GF-D8 (cell line): ENCODE results near the gene EVA1A.

Experiments
- DNase-seq: peaks from one replicate; lab custom pipeline; 2025; lab: John Stamatoyannopoulos, UW

EVA1A gene, protein sequence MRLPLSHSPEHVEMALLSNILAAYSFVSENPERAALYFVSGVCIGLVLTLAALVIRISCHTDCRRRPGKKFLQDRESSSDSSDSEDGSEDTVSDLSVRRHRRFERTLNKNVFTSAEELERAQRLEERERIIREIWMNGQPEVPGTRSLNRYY

DNA sequence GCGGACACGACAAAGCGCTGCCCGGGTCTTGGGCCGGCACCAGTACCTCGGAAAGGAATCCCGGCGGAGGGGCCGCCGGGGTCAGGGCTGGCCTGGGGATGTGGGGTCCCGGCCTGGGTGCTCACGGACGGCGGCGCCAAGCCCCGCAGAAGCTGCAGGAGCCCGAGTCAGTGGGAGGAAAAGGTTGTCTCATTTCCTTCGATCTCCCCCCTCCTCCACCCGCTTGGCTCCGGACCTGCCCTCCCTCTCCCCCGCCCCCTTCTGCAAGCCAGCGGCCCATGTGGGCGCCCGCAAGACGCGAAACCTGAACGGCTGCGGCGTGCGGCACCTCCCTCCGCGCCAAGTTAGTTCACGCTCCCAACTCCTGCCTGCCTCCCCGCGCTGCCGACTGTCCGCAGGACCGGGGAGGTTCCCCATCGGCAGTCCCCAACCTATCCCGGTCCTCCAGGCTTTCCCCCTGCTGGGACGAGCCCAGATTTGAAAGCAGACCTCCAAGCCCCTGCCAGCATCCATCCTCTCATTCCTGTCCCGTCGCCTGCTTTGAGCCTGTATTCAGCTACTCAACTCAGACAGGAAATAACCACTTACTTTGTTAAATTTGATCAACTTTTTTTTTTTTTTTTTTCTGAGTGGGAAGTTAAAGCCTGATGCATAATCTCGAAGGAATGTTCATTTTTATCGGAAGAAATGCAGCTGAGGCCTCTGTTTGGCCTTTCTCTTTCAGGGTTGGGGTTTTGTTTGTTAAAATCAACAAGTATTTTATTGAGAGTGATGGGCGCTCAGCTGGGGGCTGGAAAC, at the start of gene EVA1A:
EVA1A (minus strand) TSS at position 172 of the 798 bp plus-strand sequence. CDS start 42,799 bp downstream, outside the sequence.
- no peak for DNase-seq

DNA sequence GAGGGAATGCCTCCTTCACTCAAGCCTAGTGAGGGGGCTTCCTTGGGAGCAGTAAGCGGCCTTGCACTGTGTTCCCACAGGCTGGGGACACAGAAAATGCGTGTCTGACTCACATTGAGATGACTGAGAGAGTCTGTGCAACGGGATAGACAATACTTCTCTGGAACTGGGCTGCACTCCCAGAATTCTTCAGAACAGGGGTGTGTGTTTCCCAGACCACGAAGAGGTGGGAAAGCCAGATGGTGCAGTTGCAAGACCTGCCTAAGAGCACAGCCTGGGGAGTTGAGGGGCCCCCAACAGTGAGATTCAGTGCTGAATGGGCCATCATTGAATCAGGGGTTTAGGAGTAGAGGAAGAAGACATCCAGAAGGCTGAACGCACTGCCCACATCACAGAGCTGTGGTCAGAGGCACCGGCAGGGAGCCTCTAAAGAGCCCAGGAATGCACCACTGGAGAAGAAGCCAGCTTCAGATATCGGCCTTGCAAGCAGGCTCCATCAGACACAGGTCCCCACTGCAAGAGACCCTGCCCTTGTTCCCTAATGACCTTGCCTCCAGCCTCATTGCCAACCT, 49.3 kb upstream of the EVA1A start:
- no peak for DNase-seq

DNA sequence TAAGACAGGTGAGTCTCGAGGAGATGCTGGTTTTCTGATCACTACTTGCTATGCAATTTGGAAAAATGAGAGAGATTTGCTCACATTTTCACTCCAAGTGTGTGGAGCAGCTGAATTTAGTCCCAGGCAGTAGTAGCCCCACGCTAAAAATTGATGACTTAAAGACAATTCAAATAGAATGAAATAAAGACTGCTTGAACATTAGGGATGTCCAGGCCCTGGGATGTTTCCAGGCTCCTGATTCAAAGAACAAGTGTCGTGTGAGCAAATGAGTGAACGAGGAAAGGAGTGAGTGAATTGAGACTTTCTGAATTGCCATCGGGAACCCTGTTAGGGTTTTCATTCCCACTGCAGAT, 48.6 kb upstream of the EVA1A start:
- no peak for DNase-seq

DNA sequence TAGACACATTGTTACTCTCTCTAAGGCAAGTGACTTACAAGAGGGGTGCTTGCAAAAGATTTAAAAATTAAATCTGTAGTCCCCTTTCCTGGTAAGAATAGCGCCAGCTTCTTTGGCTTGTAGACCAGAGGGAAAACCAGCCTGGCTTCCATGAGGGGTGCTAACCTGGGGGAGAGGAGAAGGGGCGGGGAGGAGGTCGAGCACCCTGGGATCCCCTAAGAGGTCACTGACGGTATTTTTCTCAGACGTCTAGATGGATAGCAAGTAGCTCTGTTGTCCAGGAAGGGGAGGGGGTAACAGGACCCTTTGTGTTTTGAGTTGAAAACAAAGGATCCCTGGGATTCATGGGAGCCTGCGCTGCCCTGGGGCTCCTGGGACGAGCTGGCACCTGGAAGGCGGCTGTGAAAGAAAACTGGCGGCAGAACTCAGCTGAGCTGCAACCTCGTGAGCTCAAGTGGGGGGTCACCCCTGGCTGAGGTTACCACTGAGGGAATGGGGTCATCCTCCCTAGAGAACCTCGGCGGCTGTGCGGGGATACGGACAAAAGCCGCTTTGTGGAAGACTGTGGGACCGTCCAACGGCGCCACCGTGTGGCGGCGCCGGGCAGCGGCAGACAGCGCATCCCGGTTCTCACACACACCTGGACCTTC, 48.1 kb upstream of the EVA1A start:
- no peak for DNase-seq

DNA sequence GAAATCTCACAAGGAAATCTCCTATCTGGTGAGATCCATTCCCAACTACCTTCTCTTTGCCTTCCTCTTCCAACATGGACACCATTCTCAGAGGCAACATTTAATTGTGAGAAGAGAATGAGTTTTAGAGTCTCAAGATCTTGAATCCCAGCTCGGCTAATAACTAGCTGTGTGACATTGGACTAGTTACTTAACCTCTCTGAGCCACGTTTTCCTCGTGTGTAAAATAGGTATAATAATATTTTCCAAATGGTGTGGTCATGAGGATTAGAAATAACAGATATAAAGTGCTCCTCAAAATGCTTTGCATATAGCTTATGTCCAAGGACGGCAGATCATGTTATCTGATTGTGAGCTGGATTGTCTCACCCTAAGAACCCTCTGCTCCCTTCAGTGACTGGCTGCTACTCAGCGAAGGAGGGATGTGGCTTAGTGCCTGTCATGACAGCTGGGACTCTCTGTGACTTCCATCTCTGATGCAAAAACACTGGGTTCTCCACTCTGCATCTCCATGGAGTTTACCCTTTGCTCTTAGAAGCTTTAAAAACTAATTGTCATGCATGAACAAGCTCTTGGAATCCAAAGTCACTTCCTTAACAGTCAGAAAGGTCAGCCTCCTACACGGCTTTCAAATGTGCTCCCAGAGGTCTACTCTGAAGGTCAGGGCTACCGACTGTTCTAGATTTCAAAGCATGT, 47.4 kb upstream of the EVA1A start:
- no peak for DNase-seq

DNA sequence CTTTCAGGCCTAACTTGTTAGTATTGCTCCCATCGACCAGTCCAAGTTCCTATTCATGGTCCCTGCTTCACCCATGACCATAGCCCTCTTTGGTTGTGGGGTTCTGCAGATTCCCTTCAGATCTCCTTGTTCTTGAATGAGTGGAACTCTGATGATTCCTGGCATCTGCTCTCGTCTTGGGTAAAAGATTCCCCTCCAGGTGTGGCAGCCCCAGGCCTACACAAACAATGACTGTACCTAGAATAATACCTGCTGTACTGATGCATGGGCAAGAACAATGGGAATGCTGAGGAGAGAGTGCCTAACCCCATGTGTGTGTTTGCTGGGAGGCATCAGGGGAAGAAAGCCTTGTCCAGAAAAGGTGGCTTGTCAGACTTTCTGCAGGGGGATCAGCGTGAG, 46.7 kb upstream of the EVA1A start:
- DNase-seq = no peak

GRCh38 chr2:75606761-75607399, 46.1 kb upstream of the EVA1A start:
- no peak for DNase-seq

GRCh38 chr2:75605770-75606529, 45.2 kb upstream of the EVA1A start:
- no peak for DNase-seq

GRCh38 chr2:75604484-75604883, 43.7 kb upstream of the EVA1A start:
- no peak for DNase-seq

DNA sequence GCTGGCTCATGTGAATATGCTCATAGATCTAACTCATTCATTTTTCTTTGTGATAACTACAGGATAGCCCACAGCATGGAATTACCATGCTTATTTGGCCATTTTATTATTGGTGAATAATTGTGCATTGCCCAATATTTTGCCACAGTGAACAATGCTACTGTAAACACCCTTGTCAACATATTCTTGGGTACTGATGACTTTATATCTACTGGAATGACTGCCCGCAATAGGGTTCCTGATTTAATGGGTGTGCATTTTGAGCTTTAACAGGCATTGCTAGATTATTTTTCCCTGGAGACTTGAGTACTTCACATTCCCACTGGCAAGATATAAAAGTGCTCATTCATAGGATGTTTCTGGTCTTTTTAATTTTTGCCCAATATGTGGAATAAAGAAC, 42.7 kb upstream of the EVA1A start:
- no peak for DNase-seq

DNA sequence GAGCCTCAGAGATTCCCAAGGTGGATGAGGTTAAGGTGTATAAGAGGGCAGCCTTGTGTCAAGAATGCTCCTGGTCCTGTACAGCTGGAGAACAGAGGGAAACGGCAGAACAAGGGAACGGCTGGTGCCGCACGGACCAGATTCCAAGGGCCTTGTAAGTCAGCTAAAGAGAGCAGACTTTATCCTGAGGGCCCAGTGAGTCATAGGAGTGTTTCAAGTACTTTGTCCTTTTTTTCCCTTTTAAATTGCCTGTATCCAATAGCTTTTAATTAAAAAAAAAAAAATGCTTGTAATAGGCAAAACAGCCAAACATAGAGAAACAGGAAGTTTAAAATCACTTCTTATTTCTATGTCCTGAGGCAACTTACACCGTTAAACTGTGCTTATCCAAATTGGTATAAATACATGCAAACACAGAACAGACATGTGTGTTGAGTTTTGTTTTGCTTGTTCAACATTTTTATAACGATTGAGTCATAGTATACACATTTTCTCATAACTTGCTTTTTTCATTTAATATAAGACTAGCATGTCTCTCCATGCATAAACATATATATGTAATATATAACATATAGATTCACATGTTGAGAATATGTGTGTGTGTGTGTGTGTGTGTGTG, 42.1 kb upstream of the EVA1A start:
- no peak for DNase-seq

DNA sequence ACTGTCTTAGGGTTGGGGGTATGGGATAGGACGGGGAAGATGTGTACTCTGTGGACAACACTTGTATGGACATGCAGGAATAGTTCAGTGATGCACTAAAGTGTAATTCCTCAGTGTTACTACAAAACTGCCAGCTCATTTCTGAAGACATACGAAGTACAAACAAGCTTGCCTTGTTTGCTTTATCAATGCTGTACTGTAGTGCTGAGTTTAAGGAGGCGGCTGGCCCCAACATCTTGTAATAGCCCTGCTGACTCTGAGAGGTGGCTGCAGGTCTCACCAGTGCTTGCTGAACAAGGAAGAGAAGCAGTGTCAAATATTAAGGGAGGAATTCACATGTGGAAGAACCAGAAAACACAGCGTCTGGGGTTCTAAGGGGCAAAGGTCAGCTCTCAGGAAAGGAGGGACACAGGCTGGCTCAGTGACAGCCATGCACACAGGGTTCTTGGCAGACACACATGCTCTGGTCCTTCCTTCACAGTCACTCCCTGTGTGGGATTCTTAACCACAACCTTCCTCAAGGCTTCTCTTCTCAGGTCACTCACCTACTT, 39.8 kb upstream of the EVA1A start:
- no peak for DNase-seq

DNA sequence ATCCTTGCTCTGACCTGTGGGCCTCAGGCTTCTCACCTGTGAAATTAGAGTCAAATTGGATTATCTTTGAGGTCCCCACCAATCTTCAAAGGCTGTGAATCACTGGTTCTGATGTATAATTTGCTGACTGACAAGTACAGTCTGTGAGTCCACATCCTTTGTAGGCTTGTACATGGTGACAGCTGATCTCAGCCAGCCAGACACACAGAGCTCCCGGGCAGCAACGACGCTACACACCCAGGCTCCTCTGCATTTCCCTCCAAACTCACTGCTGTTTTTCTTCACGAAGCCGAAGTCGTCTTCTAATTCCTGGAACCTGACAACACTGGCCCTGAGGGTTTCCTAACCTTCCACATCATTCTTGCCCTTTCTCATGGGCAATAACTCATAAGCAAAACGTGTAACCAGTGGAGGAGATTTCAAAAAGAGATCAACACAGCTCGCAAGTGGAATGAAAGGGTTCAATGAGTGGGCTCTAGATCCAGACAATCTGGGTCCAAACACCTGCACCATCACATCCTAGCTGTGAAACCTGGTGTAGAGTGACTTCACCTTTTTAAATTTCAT, 37.9 kb upstream of the EVA1A start:
- DNase-seq = no peak

DNA sequence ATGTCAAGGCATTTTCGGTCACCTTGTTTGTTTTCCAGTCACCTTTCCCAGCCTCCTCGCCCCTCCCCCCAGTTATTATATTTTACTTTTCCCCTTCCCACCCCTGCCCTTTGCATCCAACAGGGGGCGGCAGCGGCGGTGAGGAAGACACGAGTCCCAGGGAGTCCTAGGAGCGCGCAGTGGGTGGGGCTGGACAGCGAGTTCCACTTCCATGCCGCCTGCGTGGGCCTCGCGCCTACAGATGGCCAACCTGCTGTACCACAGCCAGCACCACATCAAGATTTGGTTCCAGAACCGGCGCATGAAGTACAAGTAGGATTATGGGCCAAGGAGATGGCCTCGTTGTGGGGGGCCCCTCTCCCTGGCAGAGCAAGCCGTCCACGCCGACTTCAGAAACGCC, 37.2 kb upstream of the EVA1A start:
- no peak for DNase-seq

DNA sequence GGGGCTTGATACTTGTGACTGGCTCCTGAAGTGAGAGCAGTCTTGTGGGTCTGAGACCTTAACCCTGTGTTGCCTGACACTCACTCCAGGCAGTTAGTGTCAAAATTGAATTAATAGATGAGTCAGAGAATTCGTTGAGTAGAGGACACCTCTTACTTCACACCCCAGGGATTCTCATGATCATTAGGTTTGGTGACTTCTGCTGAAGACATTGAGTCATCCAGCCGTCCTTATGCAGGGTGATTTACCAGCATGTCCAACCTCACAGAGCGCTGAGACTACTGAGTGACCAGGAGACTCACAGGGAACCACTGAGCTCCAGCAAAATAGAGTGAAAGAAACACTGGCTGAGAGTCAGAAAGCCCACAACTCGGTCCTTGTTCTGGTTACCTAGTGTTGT, 36.0 kb upstream of the EVA1A start:
- no peak for DNase-seq

DNA sequence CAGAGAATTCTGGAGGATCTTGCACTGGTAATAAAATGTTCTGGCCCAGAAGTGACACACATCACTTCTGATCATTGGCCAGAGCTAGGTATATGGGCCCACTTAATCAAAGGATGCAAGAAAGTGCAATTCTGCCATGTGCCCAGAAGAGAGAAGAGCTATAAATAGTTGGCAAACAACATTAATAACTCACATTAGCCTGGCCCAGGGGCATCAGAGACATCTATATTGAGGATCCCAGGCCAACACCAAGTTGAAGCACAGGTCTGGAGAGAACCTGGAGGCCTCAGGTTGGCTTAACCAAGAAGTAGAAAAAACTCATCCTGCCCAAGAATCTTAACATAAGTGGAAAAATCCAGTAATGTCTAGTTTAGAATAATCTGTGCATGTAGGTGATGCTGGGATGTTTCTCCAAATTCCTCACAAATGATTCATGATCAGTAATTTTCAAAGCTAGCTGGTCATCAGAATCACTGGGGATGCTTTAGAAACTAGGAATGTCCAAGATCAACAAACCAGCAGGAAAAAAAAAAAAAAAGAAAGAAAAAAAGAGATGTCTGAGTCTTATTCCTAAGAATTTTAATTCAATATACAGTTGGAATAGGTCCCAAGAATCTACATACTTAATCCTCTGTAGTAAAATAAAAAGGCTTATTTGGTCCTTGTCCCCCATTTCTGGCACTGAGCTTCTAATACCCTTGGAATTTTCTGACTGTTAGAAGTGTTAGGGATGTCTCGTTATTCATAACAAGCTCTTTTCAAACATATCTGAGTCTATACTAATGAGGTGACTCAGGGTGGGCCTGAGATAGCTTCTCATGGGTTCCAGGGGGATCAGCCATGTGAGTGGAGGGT, 35.0 kb upstream of the EVA1A start:
- no peak for DNase-seq

GRCh38 chr2:75594596-75594995, 33.9 kb upstream of the EVA1A start:
- DNase-seq = no peak

GRCh38 chr2:75592888-75593287, 32.1 kb upstream of the EVA1A start:
- DNase-seq = no peak

- no peak for DNase-seq
Measured at GRCh38 chr2:75592030-75592429, 31.3 kb upstream of the EVA1A start.
